ENCODE data around the gene FTO.

DNA sequence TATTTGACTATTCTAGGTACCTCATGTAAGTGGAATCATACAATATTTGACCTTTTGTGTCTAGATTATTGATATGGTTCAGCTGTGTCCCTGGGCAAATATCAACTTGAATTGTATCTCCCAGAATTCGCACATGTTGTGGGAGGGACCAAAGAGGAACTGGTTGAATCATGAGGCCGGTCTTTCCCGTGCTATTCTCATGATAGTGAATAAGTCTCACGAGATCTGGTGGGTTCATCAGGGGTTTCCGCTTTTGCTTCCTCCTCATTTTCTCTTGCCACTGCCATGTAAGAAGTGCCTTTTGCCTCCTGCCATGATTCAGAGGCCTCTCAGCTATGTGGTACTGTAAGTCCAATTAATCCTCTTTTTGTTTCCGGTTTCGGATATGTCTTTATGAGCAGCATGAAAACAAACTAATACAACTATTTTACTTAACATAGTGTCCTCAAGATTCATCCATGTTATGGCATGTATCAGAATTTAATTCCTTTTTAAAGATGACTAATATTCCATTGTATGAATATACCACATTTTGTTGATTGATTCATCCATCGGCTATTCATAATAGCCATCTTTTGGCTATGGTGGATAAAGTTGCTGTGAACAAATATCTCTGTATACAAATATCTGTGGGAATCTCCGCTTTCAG, 129.1 kb downstream of the FTO start:
- TF ChIP-seq EZH2 (IDR thresholded peaks at IDR 0.05) (no peak), POLR2AphosphoS5 (IDR thresholded peaks at IDR 0.05; ENCODE audit: borderline replicate concordance, low read depth, low read length) (no peak)

All from SK-N-MC (cell line).